GM13977 (cell line): Measurements from ENCODE around the gene ROR1.

Source experiments
- DNase-seq: peaks from one replicate; pipeline ENCODE4 v3.0.0; 2012; ENCODE audit warnings: low spot score
- in situ Hi-C: fragments of 300-500 bp; cut with MboI; formaldehyde crosslinking; loops from one replicate; pipeline ENCODE4 v1.12.0; 2022; ENCODE audit warnings: low sequenced_read_pairs, low pct_unique_long_range_greater_than_20kb, mixed read lengths, inconsistent platforms; ENCODE audit not compliant: unreplicated experiment
- TF ChIP-seq, protein P1 (sequence below): IDR thresholded peaks from 2 replicates; pipeline ENCODE4 v1.5.1; 2012; ENCODE audit warnings: mild to moderate bottlenecking, control low read depth; ENCODE audit not compliant: insufficient read depth; ENCODE audit errors: extremely low read depth, missing control alignments

ROR1 gene

DNA sequence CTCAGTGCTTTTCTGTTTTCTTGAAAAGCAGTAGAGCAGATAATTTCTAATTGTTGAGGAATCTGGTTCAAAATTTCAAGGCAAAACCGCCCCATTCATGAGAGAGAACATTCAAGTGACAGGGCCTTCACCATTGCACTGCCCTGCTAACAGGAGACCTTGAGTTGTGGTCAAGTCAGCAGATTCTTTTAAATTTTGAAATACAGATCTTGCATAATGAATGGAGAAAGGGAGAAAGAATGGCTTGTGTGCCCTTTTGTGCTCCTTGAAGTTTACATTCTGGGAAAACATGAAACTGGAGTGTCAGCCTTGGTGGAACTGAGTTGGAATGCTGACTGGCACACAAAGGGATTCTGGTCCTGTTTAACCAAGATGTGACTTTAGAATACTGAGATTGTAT is 265.1 kb downstream of the ROR1 start:
- in situ Hi-C loops = no loop called here
- TF ChIP-seq, protein P1, sequence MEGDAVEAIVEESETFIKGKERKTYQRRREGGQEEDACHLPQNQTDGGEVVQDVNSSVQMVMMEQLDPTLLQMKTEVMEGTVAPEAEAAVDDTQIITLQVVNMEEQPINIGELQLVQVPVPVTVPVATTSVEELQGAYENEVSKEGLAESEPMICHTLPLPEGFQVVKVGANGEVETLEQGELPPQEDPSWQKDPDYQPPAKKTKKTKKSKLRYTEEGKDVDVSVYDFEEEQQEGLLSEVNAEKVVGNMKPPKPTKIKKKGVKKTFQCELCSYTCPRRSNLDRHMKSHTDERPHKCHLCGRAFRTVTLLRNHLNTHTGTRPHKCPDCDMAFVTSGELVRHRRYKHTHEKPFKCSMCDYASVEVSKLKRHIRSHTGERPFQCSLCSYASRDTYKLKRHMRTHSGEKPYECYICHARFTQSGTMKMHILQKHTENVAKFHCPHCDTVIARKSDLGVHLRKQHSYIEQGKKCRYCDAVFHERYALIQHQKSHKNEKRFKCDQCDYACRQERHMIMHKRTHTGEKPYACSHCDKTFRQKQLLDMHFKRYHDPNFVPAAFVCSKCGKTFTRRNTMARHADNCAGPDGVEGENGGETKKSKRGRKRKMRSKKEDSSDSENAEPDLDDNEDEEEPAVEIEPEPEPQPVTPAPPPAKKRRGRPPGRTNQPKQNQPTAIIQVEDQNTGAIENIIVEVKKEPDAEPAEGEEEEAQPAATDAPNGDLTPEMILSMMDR = no peak
- DNase-seq = no peak

DNA sequence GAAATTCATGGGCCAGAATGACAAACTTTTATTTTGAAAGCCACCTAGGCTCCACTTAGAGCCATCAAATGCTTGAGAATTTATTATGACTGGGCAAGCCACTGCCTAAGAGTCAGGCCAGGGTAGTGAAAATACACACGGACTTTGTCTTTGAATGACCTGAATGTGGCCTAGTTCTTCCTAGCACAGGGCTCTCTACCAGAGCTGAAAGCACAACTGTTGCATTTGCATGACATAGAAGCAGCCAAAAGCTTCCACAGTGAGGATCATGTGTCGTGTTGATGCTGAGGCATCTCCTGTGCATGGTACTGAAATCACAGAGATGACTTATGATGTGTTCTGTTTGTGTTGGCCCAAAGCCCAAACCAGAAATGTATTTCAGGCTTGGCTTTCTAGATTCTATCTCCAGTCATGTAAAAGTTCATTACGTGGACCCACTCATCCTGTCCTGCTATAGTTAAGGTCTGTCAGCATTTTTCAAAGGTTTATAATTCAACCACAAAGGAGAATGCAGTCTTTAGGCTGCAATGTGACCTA is 265.6 kb downstream of the ROR1 start:
- no peak for DNase-seq
- in situ Hi-C loops = no loop called here
- TF ChIP-seq, protein P1 = no peak

DNA sequence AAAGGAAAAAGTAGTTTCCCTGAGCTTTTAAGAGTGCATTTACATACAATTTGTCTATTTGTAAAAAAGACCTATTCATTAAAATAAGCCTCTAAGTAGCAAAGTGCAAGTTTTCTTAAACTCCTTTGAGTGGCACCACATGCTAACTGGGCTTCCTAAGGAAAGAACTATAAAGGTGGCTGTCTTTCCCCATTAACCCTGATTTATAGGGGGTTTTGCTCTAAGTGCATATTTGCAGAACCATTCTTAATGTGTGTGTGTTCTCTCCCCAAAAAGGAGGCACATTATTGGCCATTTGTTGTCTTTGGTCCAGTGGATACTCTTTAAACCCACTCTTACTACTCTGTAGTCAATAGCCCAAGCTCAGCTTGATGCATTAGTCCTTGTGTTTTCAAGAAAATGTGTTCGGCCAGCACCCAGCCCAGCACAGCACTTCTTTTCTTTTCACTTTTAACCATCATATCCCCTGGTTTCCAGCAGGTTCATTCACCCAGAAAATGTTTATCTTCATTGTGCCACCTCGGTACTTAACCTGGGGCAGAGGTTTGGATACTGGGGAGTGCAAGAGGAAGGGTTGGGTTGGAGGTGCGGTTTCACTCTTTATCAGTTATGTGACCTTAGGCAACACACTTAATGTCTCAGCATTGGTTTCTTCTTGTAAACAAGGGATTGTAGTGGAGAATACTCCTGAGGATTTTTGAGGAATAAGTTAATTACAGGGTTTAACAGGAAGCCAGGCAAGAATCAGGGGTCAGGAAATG is 267.7 kb downstream of the ROR1 start:
- no peak for DNase-seq
- TF ChIP-seq, protein P1 = no peak
- in situ Hi-C loops = no loop called here

DNA sequence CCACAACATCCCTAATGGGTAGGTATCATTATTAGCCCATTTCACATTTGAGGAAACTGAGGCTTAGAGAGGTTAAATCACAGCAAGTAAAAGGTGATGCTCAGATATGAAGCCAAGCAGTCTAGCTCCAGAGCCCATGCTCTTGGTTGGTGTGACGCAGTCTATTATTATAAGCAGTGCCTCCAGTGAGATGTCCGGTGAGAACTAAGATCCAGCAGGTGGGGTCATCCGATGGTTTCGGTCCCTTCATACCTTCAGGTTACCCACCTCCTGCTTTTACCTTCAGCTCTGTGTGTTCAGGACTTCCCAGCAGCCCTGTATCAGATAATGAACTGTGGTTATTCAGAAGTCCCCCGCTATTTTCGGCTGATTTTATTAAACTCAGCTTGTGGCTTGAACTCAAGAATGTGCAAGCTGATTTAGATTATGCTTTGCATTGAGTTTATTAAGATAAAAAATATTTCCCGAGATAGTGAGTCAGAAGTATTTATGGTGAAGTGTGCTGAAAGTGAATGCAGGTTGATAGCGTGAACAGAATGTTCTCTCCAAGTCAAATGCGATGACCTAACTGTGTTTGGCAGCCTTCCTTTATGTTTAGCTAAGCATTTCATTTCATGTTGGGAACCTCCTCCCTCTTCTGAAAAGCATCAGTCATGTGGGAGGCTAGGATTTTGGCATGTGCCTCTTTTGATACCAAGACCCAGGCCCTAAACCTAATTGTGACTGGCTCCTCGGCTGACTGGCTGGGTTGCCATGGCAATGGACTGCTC is 268.7 kb downstream of the ROR1 start:
- TF ChIP-seq, protein P1 = no peak
- in situ Hi-C loops = no loop called here
- DNase-seq = no peak

DNA sequence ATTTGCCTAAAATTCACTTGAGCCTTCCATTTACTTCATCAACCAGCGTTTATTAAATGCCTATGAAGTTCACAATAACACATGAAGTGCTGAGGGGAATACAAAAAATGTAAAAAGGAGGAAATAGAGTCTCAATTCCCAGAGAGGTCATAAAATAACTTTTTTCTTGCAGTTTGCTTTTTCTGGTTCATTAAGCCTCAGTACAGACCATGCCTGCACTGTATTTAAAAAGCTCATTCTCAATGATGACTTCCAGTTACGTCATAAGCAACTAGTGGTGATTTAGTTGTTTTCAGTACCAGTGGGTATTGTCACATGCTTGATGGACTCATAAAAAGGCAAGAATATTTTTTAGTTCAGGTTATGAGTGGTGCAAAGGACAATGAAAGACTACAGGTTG is 269.5 kb downstream of the ROR1 start:
- in situ Hi-C loops = no loop called here
- TF ChIP-seq, protein P1 = no peak
- DNase-seq = no peak

DNA sequence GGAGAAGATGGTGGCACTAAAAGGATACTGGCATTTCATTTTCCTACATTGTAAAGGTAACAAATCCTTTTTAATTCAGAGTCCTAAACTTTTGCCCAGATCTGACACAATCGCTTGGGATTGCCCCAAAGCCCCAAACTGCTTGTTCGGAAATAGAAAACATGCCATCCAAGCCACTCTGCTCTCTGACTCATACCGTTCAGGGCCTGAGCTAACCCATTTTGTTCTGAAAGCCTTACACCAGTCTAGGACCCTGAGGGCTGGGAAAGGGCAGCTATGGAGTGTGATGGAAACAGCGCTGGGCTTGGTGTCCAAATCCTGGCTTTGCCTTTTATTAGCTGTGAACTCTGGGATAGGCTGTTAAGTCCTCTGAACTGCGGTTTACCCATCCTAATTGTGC is 270.2 kb downstream of the ROR1 start:
- in situ Hi-C loops = no loop called here
- DNase-seq = no peak
- TF ChIP-seq, protein P1 = no peak
